Stimulated activated CD4-positive, alpha-beta T cell treated with anti-CD3 and anti-CD28 coated beads, Interleukin-15, amount 100 ng/mL, for 48 hours (primary cell): ENCODE measurements around the gene TLK1.

ENCODE experiments used
- DNase-seq, 2 donors: peaks; one replicate each; pipeline ENCODE4 v3.0.0-alpha.2; 2020; ENCODE audit warnings: low read depth in 2 of 2

Gene TLK1

GRCh38 chr2:171004363-171004762 lies 156.3 kb downstream of the TLK1 start:
- no peak for DNase-seq

GRCh38 chr2:170999654-171000053 lies 161.0 kb downstream of the TLK1 start:
- DNase-seq = no peak

GRCh38 chr2:170997893-170998597 lies 162.6 kb downstream of the TLK1 start:
- DNase-seq = no peak

- no peak for DNase-seq
Observed at GRCh38 chr2:170996316-170996715, 164.4 kb downstream of the TLK1 start.

GRCh38 chr2:170991398-170992182 lies 169.1 kb downstream of the TLK1 start:
- DNase-seq = no peak

- no peak for DNase-seq
Observed at GRCh38 chr2:170986566-170987258, 174.0 kb downstream of the TLK1 start.

- no peak for DNase-seq
Observed at GRCh38 chr2:170985407-170985806, 175.3 kb downstream of the TLK1 start.

- DNase-seq = no peak
Observed at GRCh38 chr2:170984079-170984478, 176.6 kb downstream of the TLK1 start.

GRCh38 chr2:170975943-170976270 lies 184.8 kb downstream of the TLK1 start:
- DNase-seq = no peak

- DNase-seq = no peak
Observed at GRCh38 chr2:170975127-170975942, 185.4 kb downstream of the TLK1 start.

- no peak for DNase-seq
Observed at GRCh38 chr2:170974304-170974993, 186.2 kb downstream of the TLK1 start.

- DNase-seq = peak; percentile 76 to 84
Observed at GRCh38 chr2:170973492-170974303, 187.0 kb downstream of the TLK1 start.

- DNase-seq = no peak
Observed at GRCh38 chr2:170973225-170973491, 187.5 kb downstream of the TLK1 start.

- DNase-seq = no peak
Observed at GRCh38 chr2:170972296-170973224, 188.1 kb downstream of the TLK1 start.

GRCh38 chr2:170971071-170971470 lies 189.6 kb downstream of the TLK1 start:
- no peak for DNase-seq

GRCh38 chr2:170969872-170970496 lies 190.7 kb downstream of the TLK1 start:
- no peak for DNase-seq

- DNase-seq = no peak
Observed at GRCh38 chr2:170969030-170969429, 191.7 kb downstream of the TLK1 start.

- DNase-seq = no peak
Observed at GRCh38 chr2:170968205-170969003, 192.3 kb downstream of the TLK1 start.
